ENCODE data around the gene TMEM39A.

The TMEM39A gene

GRCh38 chr3:119396870-119397269, 66.5 kb downstream of the TMEM39A start:
- no peak for DNase-seq

DNA sequence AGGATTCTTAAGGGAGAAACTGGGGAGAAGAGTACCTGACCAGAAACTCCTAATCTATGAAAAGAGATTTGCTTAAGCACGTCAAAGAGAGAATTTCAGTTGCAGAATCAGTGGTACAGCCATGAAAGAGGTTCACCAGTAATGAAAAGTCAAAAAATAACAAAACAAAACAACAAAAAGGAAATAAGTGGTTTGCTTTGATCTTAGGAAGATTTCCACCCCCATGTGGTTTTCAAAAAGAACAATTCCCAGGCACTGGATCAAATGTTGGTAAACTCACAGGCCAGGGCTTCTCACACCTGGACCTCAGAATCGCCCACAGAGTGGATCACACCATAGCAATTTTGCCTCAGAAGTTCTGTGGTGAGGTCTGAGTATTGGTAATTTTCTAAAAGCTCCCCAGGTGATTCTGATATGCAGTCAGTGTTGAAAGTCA, 67.5 kb downstream of the TMEM39A start:
- DNase-seq: no peak

DNA sequence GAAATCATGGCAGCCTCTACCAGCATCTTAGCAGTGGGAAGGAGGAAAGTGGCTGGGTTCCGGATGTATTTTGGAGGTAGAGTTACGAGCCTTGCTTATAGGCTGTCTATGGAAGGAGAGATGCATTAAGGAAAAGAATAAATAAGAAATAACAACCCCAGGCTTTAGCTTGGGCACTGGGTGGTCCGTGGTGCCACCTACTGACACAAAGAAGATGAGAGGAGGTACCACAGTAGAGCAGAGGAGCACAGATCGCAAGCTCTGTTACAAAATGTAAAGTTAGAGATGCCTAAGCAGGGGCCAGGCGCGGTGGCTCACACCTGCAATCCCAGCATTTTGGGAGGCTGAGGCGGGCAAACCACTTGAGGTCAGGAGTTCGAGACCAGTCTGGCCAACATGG, 74.8 kb downstream of the TMEM39A start:
- DNase-seq: no peak

GRCh38 chr3:119382134-119382533, 81.3 kb downstream of the TMEM39A start:
- DNase-seq: no peak

GRCh38 chr3:119380697-119381096, 82.7 kb downstream of the TMEM39A start:
- DNase-seq: no peak

Measured in left hindlimb (tissue), 1 donor.